Stimulated activated CD4-positive, alpha-beta T cell treated with anti-CD3 and anti-CD28 coated beads, TNF-alpha, amount 100 ng/mL, for 24 hours (primary cell): ENCODE data around the gene RSPO1.
A peak's percentile ranks its signal among the peaks of the same experiment; 100 is the strongest.
"Not testable (repeated sequence)": the region's sequence is repeated elsewhere in the genome, so short reads cannot be mapped to it uniquely, and the experiment has no call there.

Experiments
- DNase-seq, 3 experiments: peaks; one replicate each; pipeline ENCODE4 v3.0.0-alpha.2; 2020; ENCODE audit warnings: low read depth in 3 of 3

RSPO1 gene, protein sequence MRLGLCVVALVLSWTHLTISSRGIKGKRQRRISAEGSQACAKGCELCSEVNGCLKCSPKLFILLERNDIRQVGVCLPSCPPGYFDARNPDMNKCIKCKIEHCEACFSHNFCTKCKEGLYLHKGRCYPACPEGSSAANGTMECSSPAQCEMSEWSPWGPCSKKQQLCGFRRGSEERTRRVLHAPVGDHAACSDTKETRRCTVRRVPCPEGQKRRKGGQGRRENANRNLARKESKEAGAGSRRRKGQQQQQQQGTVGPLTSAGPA

DNA sequence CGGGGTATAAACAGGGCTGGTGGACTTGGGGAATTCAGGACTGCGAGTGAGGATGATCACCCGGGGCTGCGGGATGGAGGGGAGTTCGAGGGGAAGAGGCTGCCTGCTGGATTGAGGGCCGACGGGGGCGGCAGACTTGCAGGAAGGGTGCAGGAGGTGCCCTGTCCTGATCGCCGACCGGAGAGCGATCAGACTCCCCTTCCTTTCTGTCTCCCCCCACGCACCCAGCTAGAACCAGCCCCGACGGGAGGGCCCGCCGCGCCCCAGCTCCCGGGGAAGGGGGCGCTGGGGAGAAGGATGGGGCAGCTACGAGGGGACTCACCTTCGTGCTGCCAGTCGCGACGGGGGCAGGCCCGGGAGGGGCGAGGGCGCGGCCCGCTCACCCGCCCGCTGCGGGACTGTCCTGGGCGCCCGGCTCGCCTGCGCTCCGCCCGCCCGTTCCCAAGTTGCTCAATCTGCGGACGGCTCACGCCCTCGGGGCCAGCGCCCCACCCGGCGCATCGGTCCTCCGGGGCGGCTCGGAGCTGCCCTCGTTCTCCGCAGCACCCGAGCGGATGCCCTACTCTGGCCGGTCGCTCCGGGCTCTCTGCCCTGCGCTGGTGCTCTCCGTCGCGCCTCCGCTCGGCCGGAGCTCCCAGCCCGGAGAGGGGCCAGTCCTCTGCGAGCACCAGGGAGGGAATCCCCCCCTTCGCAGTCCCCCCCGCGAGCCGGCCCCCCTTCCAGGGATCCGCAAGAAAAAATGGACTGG, at the start of gene RSPO1:
RSPO1 (minus strand) TSS at position 649 of the 748 bp plus-strand sequence. CDS start 5,231 bp downstream, outside the sequence.
- no peak for DNase-seq

DNA sequence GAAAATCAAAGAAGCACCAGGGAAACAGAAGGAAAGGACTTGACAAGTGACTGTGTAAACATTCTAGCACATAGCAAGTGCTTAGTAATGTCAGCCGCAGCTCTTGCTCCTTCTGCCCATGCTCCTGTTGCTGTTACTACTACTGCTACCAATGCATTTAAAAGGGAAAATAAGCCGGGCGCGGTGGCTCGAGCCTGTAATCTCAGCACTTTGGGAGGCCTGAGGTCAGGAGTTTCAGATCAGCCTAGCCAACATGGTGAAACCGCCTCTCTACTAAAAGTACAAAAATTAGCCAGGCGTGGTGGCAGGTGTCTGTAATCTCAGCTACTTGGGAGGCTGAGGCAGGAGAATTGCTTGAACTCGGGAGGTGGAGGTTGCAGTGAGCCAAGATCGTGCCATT, 49.5 kb upstream of the RSPO1 start:
- not testable (repeated sequence) for DNase-seq

DNA sequence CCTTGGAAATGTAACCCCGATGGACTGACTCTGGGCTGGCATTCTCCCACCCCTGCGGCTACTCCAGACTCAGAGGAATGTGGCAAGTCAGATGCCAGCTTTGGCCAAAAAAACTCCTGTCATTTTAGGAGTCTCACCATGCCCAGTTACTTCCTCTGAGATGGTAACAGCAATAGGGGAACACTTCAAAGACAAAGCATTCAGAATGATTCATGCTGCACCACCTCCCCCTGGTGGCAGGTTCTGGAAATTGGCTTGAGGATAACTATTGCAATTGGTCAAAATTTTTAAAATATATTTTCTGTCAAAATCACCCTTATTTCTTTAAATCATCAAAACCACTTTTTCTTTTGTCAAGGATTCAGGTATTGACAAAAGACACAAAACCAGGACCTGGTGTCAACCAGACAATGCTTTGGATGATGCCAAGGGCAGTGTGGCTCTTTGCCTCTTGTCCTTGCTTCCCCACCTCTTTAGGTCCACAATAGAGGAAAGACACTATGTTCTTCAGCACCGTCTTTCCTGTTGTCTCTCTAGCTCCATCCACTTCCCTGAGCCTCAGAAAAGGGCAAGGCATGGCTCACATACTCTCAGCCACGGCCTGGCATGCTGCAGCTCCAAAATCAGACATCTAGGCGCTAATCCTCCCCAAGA, 47.8 kb upstream of the RSPO1 start:
- DNase-seq, result peak; percentile 51 to 70 (median 69)

DNA sequence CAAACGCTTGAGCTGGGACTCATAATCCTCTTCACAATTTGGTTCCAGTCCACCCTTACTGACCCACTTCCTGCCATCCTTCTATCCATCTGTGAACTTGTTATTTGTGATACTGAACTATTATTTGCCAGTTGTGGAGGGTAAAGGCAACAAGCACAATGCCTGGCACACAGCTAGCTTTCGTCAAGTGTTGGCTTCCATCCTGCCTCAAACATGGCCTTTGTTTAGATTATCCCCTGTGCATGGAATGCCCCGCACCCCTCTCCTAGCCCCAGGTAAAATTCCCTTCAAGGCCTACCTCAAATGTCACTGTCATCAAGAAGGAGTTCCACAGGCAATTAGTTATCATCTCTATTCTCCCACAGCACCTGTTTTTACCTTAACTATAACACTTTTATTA, 46.2 kb upstream of the RSPO1 start:
- DNase-seq, result no peak

DNA sequence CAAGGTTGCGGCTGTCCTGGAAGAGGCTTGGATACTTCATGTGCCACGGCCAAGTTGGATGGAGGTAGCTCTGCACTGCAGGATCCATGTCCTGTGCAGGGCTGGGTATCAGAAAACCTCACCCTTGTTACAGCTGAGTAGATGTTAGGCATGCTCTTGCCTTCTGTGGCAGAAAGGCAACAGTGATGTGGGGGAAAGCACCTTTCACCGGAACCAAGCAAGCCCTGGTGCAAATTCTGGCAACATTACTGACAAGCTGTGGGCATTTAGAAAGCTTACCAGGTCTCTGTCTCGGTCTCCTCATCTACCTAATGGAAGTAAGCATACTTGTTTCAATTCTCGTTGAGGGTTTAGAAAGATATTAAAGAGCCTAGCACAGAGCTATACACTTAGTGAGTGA, 43.1 kb upstream of the RSPO1 start:
- DNase-seq, result no peak

DNA sequence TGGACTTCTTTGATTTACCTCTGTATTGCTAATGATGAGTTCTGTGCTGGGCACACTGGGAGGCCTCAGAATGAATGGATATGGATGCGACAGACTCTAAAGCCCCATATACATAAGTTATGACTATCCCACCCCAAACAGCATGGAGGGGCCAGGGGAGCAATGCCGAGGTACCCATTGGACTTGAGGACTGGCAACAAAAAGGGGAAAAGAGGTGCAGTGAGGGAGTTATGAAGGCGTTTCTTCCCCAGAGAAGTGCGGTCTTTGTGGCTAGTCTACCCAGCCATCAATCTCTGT, 42.4 kb upstream of the RSPO1 start:
- no peak for DNase-seq

DNA sequence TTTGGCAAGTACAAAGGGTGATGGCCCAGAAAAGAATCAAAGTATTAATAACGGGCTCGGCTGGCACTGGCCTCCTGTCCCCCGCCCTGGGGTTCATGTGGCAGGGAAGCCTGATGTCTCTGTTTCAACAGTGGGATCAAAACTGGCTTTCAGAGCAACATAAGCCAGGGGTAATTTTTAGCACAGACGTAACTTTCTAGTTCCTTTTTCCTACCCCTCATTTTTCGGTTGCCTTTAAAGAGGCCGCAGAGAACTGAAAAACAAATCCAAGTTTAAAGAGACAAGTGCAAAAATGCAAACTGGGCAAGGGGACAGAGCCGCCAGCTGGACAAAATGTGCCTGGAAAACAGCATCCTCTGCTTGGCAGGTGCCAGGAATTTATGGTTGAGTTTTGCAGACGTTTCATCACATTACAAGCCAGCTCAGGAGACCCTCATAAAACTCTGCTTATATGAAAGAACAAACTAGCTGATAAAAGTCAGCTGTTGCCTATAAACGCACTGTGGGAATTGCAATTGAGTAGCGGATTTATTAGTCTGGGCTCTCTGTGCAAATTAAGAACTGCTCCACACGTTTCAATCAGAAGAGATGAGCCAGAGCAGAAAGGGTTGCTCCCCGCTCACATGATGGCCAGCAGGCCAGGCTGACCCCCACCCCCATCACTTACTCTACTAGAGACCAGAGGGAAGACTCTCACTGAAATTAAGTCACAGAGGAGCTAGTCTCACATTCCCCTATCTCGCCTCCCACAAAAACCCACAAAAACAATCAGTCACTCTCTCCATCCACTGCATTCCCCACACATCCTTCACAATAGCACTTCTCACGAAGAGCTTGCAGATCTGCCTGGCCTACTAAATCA, 41.8 kb upstream of the RSPO1 start:
- DNase-seq, result no peak

DNA sequence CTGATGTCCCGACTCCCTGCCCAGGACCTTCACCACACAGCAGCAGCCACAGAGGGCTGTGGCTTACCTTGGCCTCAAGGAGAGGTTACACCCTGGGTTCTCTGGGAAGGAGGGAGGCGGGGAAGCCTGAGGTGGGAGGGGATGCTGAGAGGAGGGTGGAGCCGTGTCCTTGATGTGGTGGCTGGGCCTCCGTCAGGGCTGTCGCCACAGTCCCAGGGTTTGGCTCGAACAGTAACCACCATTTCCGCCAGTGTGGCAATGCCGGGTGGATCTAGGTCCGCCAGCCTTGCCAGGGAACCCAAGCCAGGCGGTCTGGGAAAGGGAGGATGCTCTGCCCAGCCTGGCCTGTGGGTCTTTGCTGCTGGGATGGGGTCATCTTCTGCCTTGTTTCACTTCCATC, 39.2 kb upstream of the RSPO1 start:
- DNase-seq, result peak in 1 of 3 experiments; percentile 74

DNA sequence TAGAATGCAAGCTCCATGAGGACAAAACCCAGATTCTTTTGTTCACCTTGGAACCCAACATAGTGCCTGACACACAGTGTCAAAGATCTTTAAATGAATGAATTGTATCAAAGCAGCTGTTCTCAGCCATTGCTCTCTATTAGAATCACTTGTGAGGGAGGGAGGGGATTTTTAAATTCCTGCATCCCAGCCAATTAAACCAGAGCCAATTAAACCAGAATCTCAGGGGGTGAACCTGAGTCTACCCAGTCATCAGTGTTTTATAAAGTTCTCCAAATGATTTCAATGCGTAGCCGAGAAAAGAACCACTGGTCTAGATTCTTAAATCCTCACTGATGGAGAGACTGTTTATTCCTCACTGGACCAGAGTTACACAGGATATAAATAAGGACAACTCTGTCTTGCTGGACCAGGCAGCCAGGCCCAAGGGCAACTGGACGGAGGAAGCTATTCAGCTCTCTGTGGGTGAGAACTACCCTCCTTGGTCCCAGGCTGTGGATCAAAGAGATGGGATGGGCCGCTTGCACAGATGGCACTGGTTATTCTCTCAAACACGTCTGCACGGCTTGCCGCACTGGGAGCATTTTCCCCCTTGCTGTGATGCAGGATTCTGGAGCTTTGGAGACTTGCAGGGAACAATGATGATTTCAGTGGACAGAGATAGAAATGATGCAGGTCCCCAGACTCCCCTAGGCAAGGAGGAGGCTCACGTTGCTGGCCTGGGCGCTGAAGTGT, 37.6 kb upstream of the RSPO1 start:
- no peak for DNase-seq

DNA sequence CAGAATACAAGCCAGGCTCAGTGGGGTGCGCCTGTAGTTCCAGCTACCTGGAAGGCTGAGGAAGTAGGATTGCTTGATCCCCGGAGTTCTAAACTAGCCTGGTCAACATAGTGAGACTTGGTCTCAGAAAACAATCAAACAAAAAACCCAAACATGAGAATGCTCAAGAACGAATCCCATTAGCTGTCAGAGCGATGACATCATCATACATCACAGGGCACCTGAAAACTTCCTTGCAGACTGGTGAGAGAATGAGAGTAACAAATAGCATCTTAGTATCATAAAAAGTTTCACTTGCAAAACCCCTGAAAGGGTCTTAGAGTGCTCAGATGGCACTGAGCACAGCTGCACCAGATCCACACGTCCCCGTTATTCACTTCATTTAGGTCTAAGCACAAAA, 36.6 kb upstream of the RSPO1 start:
- no peak for DNase-seq

DNA sequence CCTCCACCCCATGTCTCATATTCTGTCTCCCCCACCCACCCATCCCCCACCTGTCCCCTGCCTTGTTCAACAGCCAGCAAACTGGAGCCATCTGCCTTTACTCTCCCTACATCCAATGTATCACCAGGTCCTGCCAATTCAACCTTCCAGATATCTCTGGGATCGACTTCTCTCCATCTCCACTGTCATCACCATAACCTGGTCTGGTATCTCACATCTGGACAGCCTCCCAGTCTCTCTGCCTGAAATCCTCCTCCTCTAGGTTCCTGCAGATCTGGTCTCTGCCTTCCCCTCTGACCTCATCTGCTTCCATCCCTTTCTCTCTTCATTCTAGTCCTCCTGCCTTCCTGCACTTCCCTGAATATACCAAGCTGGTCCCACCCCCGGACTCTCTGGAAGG, 35.4 kb upstream of the RSPO1 start:
- no peak for DNase-seq

DNA sequence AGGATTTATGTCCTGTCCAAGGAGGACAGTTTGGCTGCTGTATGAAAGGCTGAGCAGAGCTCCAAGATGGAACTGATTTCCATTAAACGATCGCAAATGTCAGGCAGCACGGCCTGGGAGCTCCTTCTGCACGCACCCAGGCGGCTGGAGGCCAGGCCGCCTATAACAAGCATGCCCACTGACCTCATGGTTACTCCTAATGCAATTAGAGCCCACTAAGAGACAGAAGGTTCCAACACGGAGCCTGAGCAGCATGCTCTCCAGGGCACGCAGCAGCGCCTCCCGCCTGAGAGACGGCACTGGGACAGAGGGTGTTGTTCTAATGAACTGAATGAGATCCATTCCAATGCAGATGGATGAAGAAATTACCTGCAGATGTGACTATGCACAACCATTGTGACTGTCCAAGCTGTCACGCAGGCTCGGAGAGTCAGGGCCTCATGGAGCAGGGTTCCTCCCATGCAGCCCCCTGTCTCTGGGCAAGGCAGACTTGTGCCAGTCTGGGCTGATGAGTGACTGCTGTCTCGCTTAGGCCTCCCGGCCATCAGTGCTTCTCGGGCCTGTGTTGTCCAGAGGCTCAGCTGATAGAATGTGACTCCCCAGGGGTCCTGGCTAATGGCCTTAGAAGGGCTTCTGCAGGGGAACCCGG, 32.5 kb upstream of the RSPO1 start:
- no peak for DNase-seq

DNA sequence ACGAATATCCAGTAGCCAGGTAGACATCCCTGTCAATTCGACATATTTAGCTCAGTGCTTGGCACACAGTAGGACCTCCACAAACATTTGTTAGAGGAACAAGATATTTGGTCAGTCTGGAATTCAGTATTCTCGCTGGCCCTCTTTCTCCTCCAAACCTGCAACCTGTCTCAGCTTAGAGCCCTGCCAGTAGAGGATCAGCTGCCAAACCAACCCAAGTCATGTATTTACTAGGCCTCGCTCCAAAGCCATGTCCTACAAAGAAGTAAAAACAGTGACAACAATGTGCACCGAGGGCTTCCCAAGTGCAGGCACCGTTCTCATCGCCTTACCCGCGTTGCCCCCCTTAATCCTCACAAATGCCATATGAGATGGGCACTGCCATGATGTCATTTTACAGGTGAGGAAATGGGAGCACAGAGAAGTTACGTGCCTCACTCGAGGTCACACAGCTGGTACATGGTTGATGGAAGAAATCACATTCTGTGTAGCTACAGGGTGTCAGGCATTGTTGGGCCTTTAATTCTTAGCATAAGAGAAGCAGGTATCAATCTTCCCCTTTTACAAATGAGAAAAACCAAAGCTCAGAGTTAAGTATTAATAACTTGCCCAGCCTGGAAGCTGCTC, 31.7 kb upstream of the RSPO1 start:
- DNase-seq, result no peak

DNA sequence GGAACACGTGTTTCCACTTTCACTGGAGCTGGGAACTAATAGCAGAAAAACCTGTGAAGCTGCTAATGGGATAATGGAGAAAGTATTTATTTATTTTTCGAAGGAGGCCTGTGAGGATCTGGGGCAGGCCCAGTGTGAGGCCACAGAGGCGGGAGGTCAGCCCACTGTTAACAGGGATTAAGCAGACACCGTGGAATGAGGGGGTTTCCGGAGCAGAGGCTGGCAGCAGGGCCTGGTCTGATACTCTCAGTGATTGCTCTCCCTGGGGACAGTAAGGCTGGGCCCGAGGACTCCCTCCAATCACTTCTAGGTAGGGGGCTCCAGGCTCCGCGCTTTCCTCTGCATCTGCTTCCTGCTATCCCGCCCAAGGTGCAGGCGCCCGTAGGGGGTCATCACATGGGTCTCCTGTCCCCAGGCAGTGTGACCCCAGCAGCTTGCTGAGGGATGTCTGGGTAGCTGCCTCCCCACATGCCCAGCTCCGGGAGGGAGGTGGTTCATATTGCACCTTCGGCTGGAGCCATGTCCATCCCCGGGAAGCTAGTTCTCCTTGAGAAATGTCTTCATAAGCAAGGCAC, 28.8 kb upstream of the RSPO1 start:
- no peak for DNase-seq

DNA sequence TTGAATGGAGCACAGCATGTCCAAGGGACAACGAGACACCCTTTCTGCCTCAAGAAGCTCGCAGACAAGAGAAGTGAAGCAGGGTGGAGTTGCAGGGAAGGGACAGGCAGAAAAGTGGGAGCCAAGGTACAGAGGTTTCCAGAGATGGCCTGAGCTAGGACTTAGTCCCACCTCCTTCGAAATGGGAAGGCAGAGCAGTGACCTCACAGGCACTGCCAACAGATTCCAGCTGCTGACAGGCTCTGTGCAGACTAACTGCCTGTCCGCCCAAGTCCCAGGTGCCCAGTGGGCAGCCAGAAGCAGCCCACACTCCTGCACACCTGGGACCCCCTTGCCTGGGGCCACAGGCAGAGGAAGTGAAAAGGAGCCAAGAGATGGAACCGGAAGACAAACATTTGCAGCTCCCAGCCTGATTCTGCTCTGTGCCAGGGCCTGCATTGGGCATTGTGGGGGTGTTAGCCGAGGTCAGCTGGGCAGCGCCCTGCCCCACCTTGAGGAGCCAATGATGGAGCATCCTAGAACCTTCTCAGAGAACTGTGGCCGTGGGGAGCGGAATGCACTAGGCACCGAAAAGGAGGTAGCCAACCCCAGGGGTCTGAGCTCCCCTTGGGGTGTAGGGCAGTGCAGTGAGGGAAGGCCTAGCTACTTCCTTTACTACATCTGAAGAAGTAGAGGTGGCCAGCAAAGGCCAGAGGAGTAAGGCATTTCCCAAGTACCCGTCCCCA, 27.5 kb upstream of the RSPO1 start:
- DNase-seq, result no peak

DNA sequence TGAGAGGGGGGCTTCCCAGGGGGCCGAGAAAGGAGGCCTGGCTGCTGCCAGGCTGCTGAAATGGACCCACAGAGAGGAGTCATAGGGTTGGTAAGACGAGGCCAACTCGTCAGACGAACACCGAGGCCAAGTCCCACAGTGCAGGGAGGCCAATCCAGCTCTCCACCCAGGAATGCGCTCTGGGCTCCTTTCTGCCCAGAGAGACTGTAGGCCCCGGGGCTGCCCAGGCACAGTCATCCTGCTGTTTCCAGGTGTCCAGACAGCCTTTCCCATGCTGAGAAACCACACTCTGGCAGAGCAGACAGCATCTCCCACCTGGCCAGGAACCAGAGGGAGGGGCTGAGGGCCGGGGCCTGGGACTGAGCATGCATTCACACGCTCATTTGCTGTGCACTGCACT, 26.7 kb upstream of the RSPO1 start:
- no peak for DNase-seq

DNA sequence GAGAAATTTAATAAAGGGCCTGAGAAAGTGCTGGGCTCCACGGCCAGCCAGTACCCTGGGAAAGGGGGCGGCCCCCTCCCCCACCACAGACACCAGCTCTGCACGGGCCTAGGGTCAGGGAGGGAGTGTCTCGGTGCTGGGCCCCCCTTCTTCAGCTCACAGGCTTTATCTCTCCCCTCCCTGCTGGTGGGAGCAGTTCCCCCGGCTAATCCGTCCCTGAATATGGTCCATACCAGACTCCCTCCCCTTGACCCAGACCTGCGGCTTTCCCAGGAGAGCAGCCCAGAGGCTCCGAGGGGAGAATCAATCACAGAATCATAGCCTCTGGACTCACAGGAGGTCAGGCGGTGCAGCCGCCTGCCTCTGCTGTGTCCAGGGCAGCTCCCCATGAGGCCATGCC, 26.0 kb upstream of the RSPO1 start:
- no peak for DNase-seq

DNA sequence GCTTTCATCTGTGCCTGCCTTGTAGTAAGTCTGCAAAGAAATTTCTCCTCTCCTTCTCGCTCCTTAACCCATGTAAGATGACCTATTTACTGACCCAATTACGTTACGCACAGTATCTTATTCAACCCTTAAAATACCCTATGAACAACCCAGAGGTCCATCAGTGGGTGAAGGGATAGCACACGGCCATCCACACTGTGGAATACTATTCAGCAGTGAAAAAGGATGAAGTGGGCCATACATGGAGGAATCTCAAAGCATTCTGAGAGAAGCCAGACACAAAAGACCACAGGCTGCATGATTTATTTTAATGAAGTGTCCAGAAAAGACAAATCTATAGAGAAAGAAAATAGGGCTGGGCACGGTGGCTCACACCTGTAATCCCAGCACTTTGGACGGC, 23.8 kb upstream of the RSPO1 start:
- no peak for DNase-seq

DNA sequence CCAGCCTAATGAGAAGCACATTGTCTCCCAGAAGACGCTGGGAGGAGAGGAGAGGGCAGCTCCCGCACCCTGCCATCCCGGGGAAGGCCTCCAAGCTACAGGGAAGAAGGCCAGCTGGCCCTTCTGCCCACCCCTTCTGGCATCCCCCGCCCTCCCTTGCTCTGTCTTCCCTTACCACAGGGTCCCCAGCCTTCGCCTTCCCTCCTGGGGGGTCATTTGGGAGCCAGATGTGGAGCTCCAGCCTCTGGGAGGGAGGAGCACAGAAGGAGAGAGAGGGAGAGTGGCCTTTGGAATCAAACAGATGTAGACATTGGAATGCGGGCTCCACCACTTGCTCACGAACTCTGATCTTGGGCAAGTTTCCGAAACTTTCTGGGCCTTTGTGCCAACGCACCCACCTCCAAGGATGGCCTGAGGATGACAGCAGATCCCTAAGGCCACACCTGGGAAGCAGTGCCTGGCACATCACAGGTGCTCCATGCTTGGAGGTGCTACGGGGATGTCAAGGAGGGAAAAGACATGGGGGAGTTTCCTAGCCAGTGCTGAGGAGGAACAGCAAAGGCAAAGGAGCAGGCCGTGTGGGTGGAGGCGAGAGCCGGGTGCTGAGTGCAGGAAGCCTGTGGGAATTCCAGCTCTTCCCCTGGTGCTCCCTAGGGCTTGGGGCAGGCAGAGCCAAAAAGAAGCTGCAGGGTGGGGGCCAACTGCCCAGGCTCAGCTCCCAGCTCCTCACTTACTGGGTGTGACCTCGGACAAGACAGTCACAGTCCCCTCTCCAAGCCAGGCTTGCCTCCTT, 23.1 kb upstream of the RSPO1 start:
- DNase-seq, result no peak
